Heart left ventricle (tissue), 16 donors: ENCODE data around the gene EIF3J. TPM values are rescaled to one million over a fixed set of nuclear protein-coding genes. Genes with fewer than 3 reads are reported as not detected.
"Not testable (repeated sequence)": the region's sequence is repeated elsewhere in the genome, so short reads cannot be mapped to it uniquely, and the experiment has no call there.

ENCODE experiments used
- ATAC-seq, 4 donors: fragments of 200-7000 bp; cut with Tn5 transposase; one replicate each; pipeline ENCODE4 v1.9.1; 2020 to 2022; ENCODE audit warnings: moderate library complexity in 4 of 4, mild to moderate bottlenecking in 3 of 4, moderate number of reproducible peaks in 1 of 4
- DNase-seq, 5 donors: peaks; one replicate each; pipeline ENCODE4 v3.0.0-alpha.2; 2020
- H3K27ac ChIP-seq, 12 donors: fragments of 200-600 bp; sonication (generic) in 4 of 12; one replicate each; pipeline versions ENCODE4 v1.5.0 to v1.8.0; 2016 to 2022; ENCODE audit warnings: mild to moderate bottlenecking in 2 of 12
- H3K27me3 ChIP-seq, 9 donors: fragments of 200-600 bp; sonication (generic) in 2 of 9; one replicate each; pipeline versions ENCODE4 v1.5.1 to v1.8.0; 2016 to 2022; ENCODE audit warnings: mild to moderate bottlenecking in 3 of 9
- H3K36me3 ChIP-seq, 9 donors: fragments of 200-600 bp; sonication (generic) in 2 of 9; one replicate each; pipeline versions ENCODE4 v1.5.0 to v1.8.0; 2018 to 2022; ENCODE audit warnings: mild to moderate bottlenecking in 2 of 9
- H3K4me1 ChIP-seq, 12 donors: fragments of 200-600 bp; sonication (generic) in 4 of 12; one replicate each; pipeline versions ENCODE4 v1.5.0 to v1.8.0; 2016 to 2022; ENCODE audit warnings: mild to moderate bottlenecking in 3 of 12
- H3K4me3 ChIP-seq, 12 donors: fragments of 200-600 bp; sonication (generic) in 4 of 12; one replicate each; pipeline versions ENCODE4 v1.5.0 to v1.8.0; 2017 to 2022; ENCODE audit warnings: mild to moderate bottlenecking in 9 of 12, moderate library complexity in 4 of 12
- H3K9me3 ChIP-seq, 12 donors: fragments of 200-600 bp; sonication (generic) in 4 of 12; one replicate each; pipeline versions ENCODE4 v1.5.0 to v1.8.0; 2016 to 2022; ENCODE audit warnings: mild to moderate bottlenecking in 1 of 12
- CTCF ChIP-seq, 12 donors: fragments of 200-600 bp; sonication (generic) in 4 of 12; IDR thresholded peaks; one replicate each; pipeline versions ENCODE4 v1.5.0 to v1.8.0; 2018 to 2022; ENCODE audit warnings: antibody characterized with exemption in 12 of 12, mild to moderate bottlenecking in 5 of 12
- POLR2A ChIP-seq, 2 donors: fragments of 450-650 bp; IDR thresholded peaks; one replicate each; pipeline ENCODE4 v1.6.1; 2017; ENCODE audit warnings: antibody characterized with exemption in 2 of 2, mild to moderate bottlenecking in 2 of 2, moderate library complexity in 2 of 2
- WGBS, 4 donors: extraction: QIAGEN DNeasy Blood & Tissue Kit in 2 of 4; methylation state at CpG; one replicate each; pipeline versions ENCODE4 v1.1.5 to v1.1.7; 2013 to 2018; 5-methylcytosine and 5-hydroxymethylcytosine counted together
- intact Hi-C, 10 donors: fragments of 100-400 bp; cut with DNase I; formaldehyde crosslinking; loops; one replicate each; pipeline versions ENCODE4 v1.11.1 to v1.14.2; 2022
- polyA plus RNA-seq, 2 donors: library from polyadenylated mRNA; stranded (reverse); fragments of 200-250 nt; gene quantifications; one replicate each; pipeline ENCODE4 v1.2.3, GENCODE V29; 2013
- total RNA-seq, 9 donors: library from RNA; depleted of rRNA in 2 of 9; stranded (reverse); fragments of >200 nt in 2 of 9; fragmentation: NEBNext Ultra II Directional in 3 of 9; extraction: Animal tissue kit (Norgen Biotek cat#: 25700) in 3 of 9; gene quantifications; one replicate each; pipeline versions ENCODE4 v1.1.0 to v1.2.4, GENCODE V29; 2016 to 2023
- donor health status: ischemic (EF 13 %, LVEDD 7.1; RV severe dilation, severe dysfunction).
- donor health status: healthy with polysubstance abuse.
- donor health status: DM: no; HTN: yes; CAD: no.
- donor health status: DM: no; HTN: no; CAD: no.
- donor health status: ischemic (EF 25% LVEDD 6.9; RV normal size, moderate dysfunction).
- donor health status: ischemic (EF 25% LVEDD 5.7; RV mildly dilated, moderate dysfunction).
- donor health status: healthy.
- donor health status: DM: yes; HTN: yes; CAD: no.
- donor health status: ischemic (EF 35%, LVEDD 5.7; RV mildly dilated, moderate dysfunction).
- donor health status: nonischemic (EF 11% LVEDD 7.7; RV severe dilation, severe dysfunction).
- donor health status: DM: yes; HTN: yes; CAD: no.
- donor health status: PGD.
- donor health status: ischemic (EF 29% LVEDD 5.4; RV normal size, mild dysfunction).
- donor health status: nonischemic (EF 23%, LVEDD 6.1; RV moderate dilation, normal function).

Gene EIF3J
- total and polyA plus RNA-seq, 11 donors: 30.4 to 116 (median 71.6) TPM

- Histone ChIP-seq H3K27ac (no peak overlapping the region), H3K36me3 (peaks cover 0 to 76% (median 48%) of the 10 kb centered on the region in 9 donors), H3K9me3 (no peaks in the 10 kb centered on the region), H3K27me3 (no peaks in the 10 kb centered on the region), H3K4me3 (no peak overlapping the region), H3K4me1 (peaks cover 0 to 3% (median 0%) of the 10 kb centered on the region in 12 donors)
- DNase-seq: no peak
- TF ChIP-seq POLR2A (IDR thresholded peaks at IDR 0.05) (no peak), CTCF (IDR thresholded peaks at IDR 0.05) (no peak)
- no peak for ATAC-seq
- intact Hi-C loops: no loop called here
- 84 to 87% (median 86%) methylated on average over 2 of the region's 2 CpGs for WGBS, 4 donors
These were observed 9.7 kb upstream of the EIF3J start for GRCh38 chr15:44527241-44527640.

GRCh38 chr15:44529864-44530604, 6.9 kb upstream of the EIF3J start:
- no peak for ATAC-seq

GRCh38 chr15:44530653-44531052, 6.3 kb upstream of the EIF3J start:
- no peak for DNase-seq
- TF ChIP-seq CTCF (IDR thresholded peaks at IDR 0.05) (no peak), POLR2A (IDR thresholded peaks at IDR 0.05) (no peak)
- Histone ChIP-seq H3K4me3 (no peak overlapping the region), H3K4me1 (peaks cover 0 to 9% (median 5%) of the 10 kb centered on the region in 12 donors), H3K27ac (no peak overlapping the region), H3K9me3 (no peaks in the 10 kb centered on the region), H3K27me3 (no peaks in the 10 kb centered on the region), H3K36me3 (peaks cover 0 to 58% (median 15%) of the 10 kb centered on the region in 9 donors)
- intact Hi-C loops: loop anchor here in 2 of 10 donors (10.0 kb wide), 1 partner anchor 106 kb away; the partner anchor contains the start of gene CTDSPL2 (in 2 of the 2)
- 95 to 98% (median 96%) methylated on average over 3 of the region's 3 CpGs for WGBS, 4 donors
- ATAC-seq: no peak

More at GRCh38 chr15:44529864-44530604, 6.9 kb upstream of the EIF3J start:
- peaks cover 0 to 4% (median 0%) of the 10 kb centered on the region in 12 donors for H3K4me1 ChIP-seq
- H3K27me3 ChIP-seq: no peaks in the 10 kb centered on the region
- intact Hi-C loops: loop anchor here in 2 of 10 donors (10.0 kb wide), 1 partner anchor 105 kb away; the partner anchor contains the start of gene CTDSPL2 (in 2 of the 2)
- H3K4me3 ChIP-seq: no peak overlapping the region
- no peak for DNase-seq
- H3K36me3 ChIP-seq: peaks cover 0 to 64% (median 20%) of the 10 kb centered on the region in 9 donors
- no peaks in the 10 kb centered on the region for H3K9me3 ChIP-seq
- H3K27ac ChIP-seq: no peak overlapping the region
- no peak for TF ChIP-seq CTCF (IDR thresholded peaks at IDR 0.05)
- no peak for TF ChIP-seq POLR2A (IDR thresholded peaks at IDR 0.05)
- 73 to 78% (median 76%) methylated on average over 10 of the region's 10 CpGs for WGBS, 4 donors

GRCh38 chr15:44532275-44532674, 4.7 kb upstream of the EIF3J start:
- not testable (repeated sequence) for H3K27me3 ChIP-seq, H3K27ac ChIP-seq, ATAC-seq, H3K9me3 ChIP-seq, H3K4me3 ChIP-seq, DNase-seq
- Histone ChIP-seq H3K4me1 (peaks cover 0 to 15% (median 9%) of the 10 kb centered on the region in 12 donors), H3K36me3 (peaks cover 0 to 42% (median 6%) of the 10 kb centered on the region in 9 donors)
- WGBS, 4 donors: 93 to 96% (median 96%) methylated on average over 5 of the region's 5 CpGs
- intact Hi-C loops: loop anchor here in 2 of 10 donors (10.0 kb wide), 1 partner anchor 107 kb away; the partner anchor contains the start of gene CTDSPL2 (in 2 of the 2)
